GM19324 (cell line): Measurements from ENCODE around the gene PRKD2.
A peak's percentile ranks its signal among the peaks of the same experiment; 100 is the strongest.
"Not testable (repeated sequence)": the region's sequence is repeated elsewhere in the genome, so short reads cannot be mapped to it uniquely, and the experiment has no call there.

Experiments
- ATAC-seq: cut with Tn5 transposase; IDR thresholded peaks from one replicate; pipeline ENCODE4 v1.9.1; 2021; ENCODE audit warnings: mild to moderate bottlenecking, moderate library complexity; ENCODE audit not compliant: unreplicated experiment, low FRiP score

PRKD2 gene

GRCh38 chr19:46717034-46717715 lies at the start of gene PRKD2:
PRKD2 (minus strand) TSS chr19:46717114; CDS start chr19:46716370, 744 bp downstream.
- ATAC-seq = peak; percentile 38

DNA sequence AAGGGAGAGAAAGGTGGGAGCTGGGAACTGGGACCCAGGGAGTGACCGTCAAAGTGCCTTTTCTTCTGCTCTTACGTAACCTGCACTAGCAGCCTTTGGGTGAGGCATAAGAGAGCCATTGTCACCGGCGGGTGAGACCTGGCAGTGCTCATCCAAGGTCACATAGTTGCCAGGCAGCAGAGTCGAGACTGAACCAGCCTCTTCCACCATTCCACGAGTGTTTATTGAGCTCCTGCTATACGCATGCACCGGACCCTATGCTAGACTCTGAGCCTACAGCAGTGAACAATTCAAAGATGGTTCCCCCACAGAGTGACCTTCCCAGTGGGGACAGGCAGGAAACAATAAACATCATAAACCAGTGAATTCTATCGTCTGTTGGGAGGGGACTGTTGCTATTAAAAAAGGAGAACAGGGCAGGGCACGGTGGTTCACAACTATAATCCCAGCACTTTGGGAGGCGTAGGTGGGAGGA lies 47.9 kb upstream of the PRKD2 start:
- no peak for ATAC-seq

DNA sequence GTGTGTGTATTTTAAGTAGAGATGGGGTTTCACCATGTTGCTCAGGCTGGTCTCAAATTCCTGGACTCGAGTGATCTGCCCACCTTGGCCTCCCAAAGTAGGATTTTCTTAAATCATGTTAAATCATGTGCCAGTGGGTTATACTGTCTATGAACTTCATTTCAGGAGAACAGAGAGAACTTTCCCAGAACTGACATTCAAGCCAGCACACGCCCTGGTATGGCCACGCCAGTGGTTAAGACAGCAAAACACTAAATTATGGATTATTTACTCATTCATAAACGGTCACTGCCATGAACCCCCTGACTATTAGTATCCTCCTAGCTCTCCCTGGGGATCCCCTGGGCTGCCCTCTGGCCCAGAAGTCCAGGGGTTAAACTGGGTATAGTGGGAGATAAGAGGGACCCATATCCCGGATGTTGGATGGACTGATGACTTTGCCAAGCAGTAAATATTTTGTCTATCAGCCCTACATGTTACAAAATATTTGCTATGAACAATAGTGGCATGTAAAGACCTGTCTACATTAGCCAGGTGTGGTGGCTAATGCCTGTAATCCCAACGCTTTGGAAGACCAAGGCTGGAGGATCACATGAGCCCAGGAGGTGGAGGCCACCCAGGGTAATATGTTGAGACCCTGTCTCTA lies 45.5 kb upstream of the PRKD2 start:
- no peak for ATAC-seq

GRCh38 chr19:46761418-46761831 lies 44.5 kb upstream of the PRKD2 start:
- ATAC-seq = no peak

DNA sequence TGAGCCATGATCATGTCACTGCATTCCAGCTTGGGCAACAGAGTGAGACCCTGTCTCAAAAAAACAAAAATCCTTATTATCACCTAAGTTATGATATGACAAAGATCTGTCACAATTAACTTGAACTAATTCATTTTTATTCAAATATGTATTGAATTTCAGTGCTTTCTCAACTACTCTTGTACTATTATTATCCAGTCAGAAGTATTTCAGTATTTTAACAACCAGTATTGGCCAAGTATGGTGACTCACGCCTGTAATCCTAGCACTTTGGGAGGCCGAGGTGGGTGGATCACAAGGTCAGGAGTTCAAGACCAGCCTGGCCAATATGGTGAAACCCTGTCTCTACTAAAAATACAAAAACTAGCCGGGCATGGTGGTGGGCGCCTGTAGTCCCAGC lies 44.0 kb upstream of the PRKD2 start:
- not testable (repeated sequence) for ATAC-seq

DNA sequence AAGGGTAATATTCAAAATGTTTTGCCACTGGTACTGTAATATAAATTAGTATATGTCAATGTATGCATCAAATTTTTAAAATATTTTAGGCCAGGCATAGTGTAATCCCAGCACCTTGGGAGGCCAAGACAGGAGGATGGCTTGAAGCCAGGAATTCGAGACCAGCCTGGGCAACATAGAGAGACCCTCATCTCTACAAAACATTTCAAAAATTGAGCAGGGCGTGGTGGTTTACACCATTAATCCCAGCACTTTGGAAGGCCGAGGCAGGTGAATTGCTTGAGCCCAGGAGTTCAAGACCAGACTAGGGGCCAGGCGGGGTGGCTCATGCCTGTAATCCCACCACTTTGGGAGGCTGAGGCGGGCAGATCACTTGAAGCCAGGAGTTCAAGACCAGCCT lies 43.4 kb upstream of the PRKD2 start:
- ATAC-seq = no peak

GRCh38 chr19:46759817-46760333 lies 43.0 kb upstream of the PRKD2 start:
- ATAC-seq = no peak

- ATAC-seq = no peak
Observed at GRCh38 chr19:46759206-46759605, 42.3 kb upstream of the PRKD2 start.

DNA sequence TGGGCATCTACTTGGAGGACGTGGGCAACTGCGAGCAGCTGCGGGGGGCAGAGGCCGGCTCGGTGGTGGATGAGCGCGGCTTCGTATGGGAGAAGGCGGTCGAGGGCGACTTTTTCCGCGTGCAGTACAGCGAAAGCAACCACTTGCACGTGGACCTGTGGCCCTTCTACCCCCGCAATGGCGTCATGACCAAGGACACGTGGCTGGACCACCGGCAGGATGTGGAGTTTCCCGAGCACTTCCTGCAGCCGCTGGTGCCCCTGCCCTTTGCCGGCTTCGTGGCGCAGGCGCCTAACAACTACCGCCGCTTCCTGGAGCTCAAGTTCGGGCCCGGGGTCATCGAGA lies 39.6 kb upstream of the PRKD2 start:
- ATAC-seq = no peak

DNA sequence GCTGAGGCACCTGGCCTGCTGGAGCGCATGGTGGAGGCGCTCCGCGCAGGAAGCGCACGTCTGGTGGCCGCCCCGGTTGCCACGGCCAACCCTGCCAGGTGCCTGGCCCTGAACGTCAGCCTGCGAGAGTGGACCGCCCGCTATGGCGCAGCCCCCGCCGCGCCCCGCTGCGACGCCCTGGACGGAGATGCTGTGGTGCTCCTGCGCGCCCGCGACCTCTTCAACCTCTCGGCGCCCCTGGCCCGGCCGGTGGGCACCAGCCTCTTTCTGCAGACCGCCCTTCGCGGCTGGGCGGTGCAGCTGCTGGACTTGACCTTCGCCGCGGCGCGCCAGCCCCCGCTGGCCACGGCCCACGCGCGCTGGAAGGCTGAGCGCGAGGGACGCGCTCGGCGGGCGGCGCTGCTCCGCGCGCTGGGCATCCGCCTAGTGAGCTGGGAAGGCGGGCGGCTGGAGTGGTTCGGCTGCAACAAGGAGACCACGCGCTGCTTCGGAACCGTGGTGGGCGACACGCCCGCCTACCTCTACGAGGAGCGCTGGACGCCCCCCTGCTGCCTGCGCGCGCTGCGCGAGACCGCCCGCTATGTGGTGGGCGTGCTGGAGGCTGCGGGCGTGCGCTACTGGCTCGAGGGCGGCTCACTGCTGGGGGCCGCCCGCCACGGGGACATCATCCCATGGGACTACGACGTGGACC lies 39.1 kb upstream of the PRKD2 start:
- ATAC-seq = no peak

- ATAC-seq = no peak
Observed at GRCh38 chr19:46755077-46755852, 38.4 kb upstream of the PRKD2 start.

DNA sequence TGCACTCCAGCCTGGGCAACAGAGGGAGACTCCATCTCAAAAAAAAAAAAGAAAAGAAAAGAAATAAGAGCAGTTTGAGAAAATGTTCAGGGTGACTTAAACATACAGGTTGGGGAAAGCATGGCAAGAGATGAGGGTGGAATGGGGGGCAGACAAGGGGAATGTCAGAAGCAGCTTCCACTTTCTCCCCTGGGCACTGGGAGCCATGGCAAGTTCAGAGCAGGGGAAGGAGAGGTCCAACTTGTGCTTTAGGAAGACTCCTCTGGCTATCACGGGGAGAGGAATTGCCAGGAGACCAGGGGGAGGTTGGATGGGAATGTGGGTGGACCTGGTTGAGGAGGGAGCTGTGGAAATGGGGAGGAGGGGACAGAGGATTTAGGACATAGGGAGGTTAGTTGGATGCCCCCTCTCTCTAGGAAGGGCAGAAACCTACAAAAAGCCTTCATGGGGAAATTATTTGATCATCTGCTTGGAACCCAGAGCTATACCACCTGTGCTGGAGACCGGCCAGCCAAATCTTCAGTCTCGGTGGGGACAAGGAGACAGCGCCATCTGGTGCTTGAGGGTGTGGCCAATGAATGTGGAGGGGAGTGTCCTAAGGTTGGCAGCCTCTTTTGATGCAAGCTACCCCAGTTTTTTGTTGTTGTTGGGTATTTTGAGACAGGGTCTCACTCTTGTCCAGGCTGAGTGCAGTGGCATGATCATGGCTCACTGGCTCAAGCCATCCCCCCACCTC lies 36.7 kb upstream of the PRKD2 start:
- no peak for ATAC-seq

DNA sequence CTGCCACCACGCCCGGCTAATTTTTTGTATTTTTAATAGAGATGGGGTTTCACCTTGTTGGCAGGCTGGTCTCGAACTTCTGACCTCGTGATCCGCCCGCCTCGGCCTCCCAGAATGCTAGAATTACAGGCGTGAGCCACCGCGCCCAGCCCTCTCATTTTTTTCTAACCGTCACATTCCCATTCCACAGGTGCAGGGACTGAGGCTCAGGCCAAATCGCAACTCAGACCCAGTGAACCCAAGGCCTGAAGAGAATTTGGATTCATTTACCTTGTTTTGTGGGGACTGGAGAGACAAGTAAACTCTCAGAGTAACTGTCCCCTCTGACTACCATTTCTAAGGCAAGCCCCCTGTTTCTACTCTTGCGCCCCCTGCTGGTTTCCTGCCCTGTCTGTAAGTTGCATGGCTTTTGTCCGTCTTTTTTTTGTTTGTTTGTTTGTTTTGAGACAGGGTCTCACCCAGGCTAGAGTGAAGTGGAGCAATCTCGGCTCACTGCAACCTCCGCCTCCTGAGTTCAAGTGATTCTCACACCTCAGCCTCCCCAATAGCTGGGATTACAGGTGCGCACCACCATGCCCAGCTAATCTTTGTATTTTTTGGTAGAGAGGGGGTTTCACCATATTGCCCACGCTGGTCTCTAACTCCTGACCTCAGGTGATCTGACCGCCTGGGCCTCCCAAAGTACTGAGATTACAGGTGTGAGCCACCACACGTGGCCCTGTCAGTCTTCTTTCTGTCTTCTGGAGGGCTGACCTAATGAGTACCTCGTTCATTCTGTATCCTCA lies 31.6 kb upstream of the PRKD2 start:
- no peak for ATAC-seq

- peak; percentile 76 for ATAC-seq
Observed at GRCh38 chr19:46746281-46747057, 29.6 kb upstream of the PRKD2 start, which contains the start of gene STRN4. STRN4 (minus strand) TSS chr19:46746450; CDS start chr19:46746430, 20 bp downstream.

DNA sequence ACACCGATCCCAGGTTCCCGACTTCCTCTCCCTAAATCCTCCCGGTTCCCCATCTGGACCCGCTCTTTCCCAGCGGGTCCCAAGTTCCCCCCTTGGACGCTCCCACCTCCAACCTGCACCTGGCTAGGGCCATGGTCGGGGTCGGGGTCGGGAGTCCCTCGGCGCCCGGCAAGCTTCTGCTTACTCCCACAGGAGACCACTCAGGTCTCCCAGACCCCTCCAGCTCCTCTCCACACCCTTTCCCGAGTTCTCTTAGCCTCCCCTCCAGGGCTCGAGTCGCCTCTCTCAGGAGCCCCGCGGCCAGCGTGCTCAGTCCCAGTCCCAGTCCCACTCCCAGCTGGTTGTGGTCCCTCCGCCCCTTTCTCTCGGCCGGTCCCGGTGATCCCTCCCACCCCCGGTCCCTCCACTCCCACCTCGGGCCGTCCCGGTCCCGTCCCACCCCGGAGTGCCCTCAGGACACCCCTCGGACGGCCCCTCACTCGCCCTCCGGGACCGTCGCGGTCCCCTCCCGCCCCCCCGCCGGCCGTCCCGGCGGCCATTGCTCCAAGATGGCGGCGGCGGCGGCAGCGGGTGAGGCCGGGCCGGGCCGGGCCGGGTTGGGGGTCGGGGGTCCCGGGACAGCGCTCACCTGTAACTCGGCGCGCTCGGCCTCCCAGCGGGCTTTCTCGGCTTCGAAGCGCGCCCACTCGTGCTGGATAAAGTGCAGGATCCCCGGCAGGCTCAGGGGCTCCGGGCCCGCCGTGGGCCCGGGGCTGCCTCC lies 28.8 kb upstream of the PRKD2 start, which contains the start of gene FKRP:
FKRP (plus strand) TSS at position 537 of the 760 bp plus-strand sequence. CDS start 9,394 bp downstream, outside the sequence.
- ATAC-seq = peak; percentile 44

DNA sequence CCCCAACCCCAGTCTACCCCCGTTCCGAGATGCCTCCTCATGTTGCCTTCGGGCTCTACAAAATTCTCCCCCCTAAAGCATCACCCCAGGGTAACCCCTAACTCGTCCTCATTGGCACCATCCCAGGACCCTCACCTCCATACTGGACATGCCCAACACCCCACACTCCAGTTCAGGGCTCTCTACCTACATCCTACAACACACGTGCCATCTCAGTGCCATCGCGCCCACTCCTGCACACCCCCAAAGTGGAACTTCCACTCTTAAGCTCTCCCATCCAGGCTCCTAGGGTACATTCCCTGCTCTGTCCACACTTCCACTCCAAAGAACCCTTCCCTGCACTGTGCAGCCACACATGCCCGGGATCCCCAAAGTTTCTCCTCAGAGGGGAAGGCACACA lies 28.1 kb upstream of the PRKD2 start:
- no peak for ATAC-seq

GRCh38 chr19:46744005-46744691 lies 27.2 kb upstream of the PRKD2 start:
- no peak for ATAC-seq
